ENCODE results near the gene RGS6.

RGS6 gene

DNA sequence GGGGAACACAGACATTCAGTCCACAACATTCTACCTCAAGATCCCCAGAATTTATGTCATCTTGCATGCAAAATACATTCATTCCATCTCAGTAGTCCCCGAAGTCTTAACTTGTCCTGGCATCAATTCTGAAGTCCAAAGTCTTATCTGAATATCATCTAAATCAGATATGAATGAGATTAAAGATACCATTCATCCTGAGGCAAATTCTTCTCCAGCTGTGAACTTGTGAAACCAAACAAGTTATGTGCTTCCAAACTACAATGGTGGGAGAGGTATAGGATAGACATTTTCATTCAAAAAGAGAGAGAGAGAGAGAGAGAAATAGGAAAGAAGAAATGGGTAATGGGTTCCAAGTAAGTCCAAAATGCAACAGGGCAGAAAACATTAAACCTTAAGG is 571.0 kb downstream of the RGS6 start:
- no peak for DNase-seq (ENCODE audit: low read depth)

GRCh38 chr14:72503696-72504368 is 571.6 kb downstream of the RGS6 start:
- no peak for DNase-seq (ENCODE audit: low read depth)

GRCh38 chr14:72510566-72510965 is 578.3 kb downstream of the RGS6 start:
- DNase-seq (ENCODE audit: low read depth), result no peak

GRCh38 chr14:72512281-72512680 is 580.1 kb downstream of the RGS6 start:
- DNase-seq (ENCODE audit: low read depth), result no peak

DNA sequence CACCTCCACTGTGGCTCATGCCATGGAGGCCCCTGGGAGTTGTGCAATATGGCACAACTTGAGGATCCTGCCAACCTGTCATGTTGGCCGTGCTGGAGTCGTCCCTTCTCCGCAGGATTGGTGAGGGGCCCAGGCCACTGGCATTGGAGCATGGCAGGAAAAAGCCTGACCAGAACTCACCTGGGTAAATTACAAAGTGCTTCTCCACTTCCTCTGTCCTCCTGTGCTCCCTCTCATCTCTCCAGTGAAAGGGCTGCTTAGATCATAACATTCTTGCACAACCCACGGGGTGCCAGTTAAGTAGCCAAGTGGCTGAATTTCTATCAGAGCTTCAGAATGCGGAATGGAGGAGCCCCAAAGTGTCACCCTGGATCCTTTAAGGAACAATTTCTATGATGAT is 580.7 kb downstream of the RGS6 start:
- no peak for DNase-seq (ENCODE audit: low read depth)

- DNase-seq (ENCODE audit: low read depth), result no peak
These were observed 581.1 kb downstream of the RGS6 start for GRCh38 chr14:72513346-72513745.

DNA sequence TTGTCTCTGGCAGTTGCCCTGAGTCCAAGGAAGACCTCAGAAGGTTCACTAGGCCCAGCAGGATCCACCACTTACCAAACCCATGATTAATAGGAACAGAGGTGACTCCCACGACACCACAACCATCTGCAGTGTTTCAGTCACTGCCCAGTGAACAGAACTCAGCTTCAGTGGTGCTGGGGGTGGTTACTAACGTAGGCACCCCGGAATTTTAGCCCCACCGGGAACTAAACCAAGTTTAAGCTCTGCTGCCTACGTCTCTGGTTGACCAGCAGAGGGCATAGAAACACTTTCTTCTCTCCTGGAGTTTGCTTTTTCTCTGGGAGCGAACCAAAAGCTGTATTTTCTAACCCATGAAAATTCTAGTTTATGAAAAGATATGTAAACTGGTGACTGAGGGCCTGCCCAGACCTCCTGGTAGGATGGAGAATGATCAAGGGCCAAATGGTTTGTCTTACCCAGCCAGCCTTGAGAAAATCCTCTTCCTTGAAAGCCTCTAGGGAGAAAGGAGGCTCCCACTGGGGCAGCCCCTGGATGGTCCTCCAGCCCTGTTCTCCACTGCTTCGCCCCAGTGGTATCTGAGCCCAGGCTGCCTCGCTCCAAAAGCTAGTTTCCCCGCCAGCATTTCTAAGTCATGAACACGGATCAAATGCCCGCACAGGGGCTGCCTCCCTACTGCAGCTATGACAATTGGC is 581.9 kb downstream of the RGS6 start:
- no peak for DNase-seq (ENCODE audit: low read depth)

DNA sequence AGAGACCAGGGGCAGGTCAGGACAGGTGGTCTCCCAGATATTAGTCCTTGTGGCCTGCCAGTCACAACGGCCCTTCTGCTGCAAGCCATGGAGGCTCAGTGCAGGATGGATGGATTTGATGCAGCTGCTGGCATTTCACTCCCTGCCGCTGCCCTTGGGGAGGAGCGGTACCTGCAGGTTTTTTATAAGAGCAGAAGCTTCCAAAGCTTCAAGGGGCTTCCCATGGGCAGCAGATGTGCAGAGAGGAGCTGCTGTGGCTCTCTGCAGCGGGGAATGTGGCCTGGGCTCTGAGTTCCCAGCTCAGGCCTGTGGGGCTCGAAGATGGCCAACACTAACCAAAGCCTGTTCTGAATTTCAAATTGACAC is 582.4 kb downstream of the RGS6 start:
- no peak for DNase-seq (ENCODE audit: low read depth)

- DNase-seq (ENCODE audit: low read depth), result no peak
These were observed 583.8 kb downstream of the RGS6 start for GRCh38 chr14:72515779-72516770.

GRCh38 chr14:72516936-72517700 is 584.9 kb downstream of the RGS6 start:
- peak; percentile 35 for DNase-seq (ENCODE audit: low read depth)

- no peak for DNase-seq (ENCODE audit: low read depth)
These were observed 585.5 kb downstream of the RGS6 start for GRCh38 chr14:72517736-72518135.

GRCh38 chr14:72518809-72519377 is 586.7 kb downstream of the RGS6 start:
- DNase-seq (ENCODE audit: low read depth), result peak; percentile 11

DNA sequence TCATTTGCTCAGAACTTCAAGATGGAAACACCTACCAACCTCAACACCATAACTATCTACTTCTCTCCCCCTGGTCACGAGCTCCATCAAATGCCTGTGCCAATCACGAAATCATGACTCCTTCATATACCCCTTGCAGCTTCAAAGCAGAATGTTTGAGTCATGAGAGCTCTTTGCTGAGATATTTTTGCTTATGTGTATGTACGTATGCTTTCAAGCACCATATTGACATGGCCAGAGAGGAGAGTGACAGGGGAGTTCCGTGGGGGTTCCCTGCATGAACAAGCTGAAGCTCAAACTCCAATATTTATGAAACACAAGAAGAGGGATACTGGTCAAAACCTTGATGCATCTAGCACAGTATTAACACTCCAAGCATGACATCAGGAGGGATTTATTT is 587.3 kb downstream of the RGS6 start:
- DNase-seq (ENCODE audit: low read depth), result no peak

GRCh38 chr14:72521045-72521444 is 588.8 kb downstream of the RGS6 start:
- DNase-seq (ENCODE audit: low read depth), result no peak

DNA sequence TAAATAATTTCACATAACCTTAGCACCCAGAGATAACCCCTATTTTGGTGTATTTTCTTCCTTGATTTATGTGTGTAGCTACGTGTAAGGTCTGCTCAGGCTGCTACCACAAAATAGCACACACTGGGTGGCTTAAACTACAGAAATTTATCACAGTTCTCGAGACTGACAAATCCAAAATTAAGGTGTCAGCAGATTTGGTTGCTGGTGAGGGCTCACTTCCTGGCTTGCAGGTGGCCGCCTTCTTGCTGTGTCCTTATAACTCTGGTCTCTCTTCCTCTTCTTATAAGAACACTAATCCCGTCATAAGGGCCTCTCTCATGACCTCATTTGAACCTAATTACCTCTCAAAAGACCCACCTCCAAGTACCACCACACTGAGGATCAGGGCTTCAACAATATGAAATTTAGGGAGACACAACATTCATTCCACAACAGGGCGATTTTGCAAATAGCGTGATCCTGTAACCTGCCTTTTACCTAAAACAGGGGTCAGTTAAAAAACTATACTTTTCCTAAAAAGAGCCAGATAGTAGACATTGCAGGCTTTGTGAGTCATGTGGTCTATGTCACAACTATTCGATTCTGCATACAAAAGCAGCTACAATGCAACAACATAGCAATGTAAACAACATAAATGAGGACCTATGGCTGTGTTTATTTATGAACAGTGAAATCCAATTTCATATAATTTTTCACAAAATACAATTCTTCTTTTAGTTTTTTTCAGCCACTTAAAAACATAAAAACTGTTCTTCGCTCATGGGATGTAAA is 589.9 kb downstream of the RGS6 start:
- DNase-seq (ENCODE audit: low read depth), result no peak

GRCh38 chr14:72522847-72523246 is 590.6 kb downstream of the RGS6 start:
- no peak for DNase-seq (ENCODE audit: low read depth)

- no peak for DNase-seq (ENCODE audit: low read depth)
These were observed 591.4 kb downstream of the RGS6 start for GRCh38 chr14:72523424-72524294.

- no peak for DNase-seq (ENCODE audit: low read depth)
These were observed 592.0 kb downstream of the RGS6 start for GRCh38 chr14:72524295-72524629.

GRCh38 chr14:72525087-72525915 is 593.1 kb downstream of the RGS6 start:
- DNase-seq (ENCODE audit: low read depth), result no peak
